Smooth muscle cell (in vitro differentiated cells): Measurements from ENCODE around the gene SWI5. TPM values are rescaled to one million over a fixed set of nuclear protein-coding genes. Genes with fewer than 3 reads are reported as not detected.

Experiments used
- DNase-seq: peaks from one replicate; lab custom pipeline; 2025; ENCODE audit not compliant: unreplicated experiment; lab: John Stamatoyannopoulos, UW
- H2AFZ ChIP-seq: fragments of 200-600 bp; sonication (generic); 2 replicates; pipeline ENCODE4 v1.6.0; 2016; ENCODE audit warnings: antibody characterized with exemption, low read depth, mild to moderate bottlenecking
- H3F3A ChIP-seq: fragments of 200-600 bp; sonication (generic); 2 replicates; pipeline ENCODE4 v1.6.0; 2017; ENCODE audit warnings: antibody characterized with exemption, low read depth
- H3K27ac ChIP-seq: fragments of 200-600 bp; sonication (generic); 2 replicates; pipeline ENCODE4 v1.5.1; 2016; ENCODE audit warnings: low read depth, mild to moderate bottlenecking
- H3K27me3 ChIP-seq: fragments of 200-600 bp; sonication (generic); 2 replicates; pipeline ENCODE4 v1.6.1; 2016; ENCODE audit warnings: low read depth, mild to moderate bottlenecking
- H3K36me3 ChIP-seq: fragments of 200-600 bp; sonication (generic); 2 replicates; pipeline ENCODE4 v1.5.1; 2016; ENCODE audit warnings: low read depth
- H3K4me1 ChIP-seq: fragments of 200-600 bp; sonication (generic); 2 replicates; pipeline ENCODE4 v1.5.1; 2016; ENCODE audit warnings: low read depth
- H3K4me2 ChIP-seq: fragments of 200-600 bp; sonication (generic); 2 replicates; pipeline ENCODE4 v1.6.0; 2016; ENCODE audit warnings: mild to moderate bottlenecking
- H3K4me3 ChIP-seq: fragments of 200-600 bp; sonication (generic); 2 replicates; pipeline ENCODE4 v1.5.1; 2016; ENCODE audit warnings: mild to moderate bottlenecking
- H3K79me2 ChIP-seq: fragments of 200-600 bp; sonication (generic); 2 replicates; pipeline ENCODE4 v1.6.0; 2016; ENCODE audit warnings: low read depth, mild to moderate bottlenecking
- H3K9ac ChIP-seq: fragments of 200-600 bp; sonication (generic); 2 replicates; pipeline ENCODE4 v1.6.0; 2016; ENCODE audit warnings: low read depth
- H3K9me3 ChIP-seq: fragments of 200-600 bp; sonication (generic); replicated peaks from 2 replicates; pipeline ENCODE4 v1.5.1; 2016; ENCODE audit warnings: low read depth
- H4K20me1 ChIP-seq: fragments of 200-600 bp; sonication (generic); 2 replicates; pipeline ENCODE4 v1.6.0; 2016; ENCODE audit warnings: low read depth
- CTCF ChIP-seq: fragments of 200-600 bp; sonication (generic); IDR thresholded peaks from 2 replicates; pipeline ENCODE4 v1.5.1; 2017; ENCODE audit warnings: borderline replicate concordance, mild to moderate bottlenecking, antibody characterized with exemption; ENCODE audit not compliant: insufficient read depth, poor library complexity, severe bottlenecking
- WGBS: methylation state at CpG from one replicate; pipeline ENCODE4 v1.1.7; 2016; ENCODE audit warnings: low lambda C conversion rate; 5-methylcytosine and 5-hydroxymethylcytosine counted together
- polyA plus RNA-seq: library from polyadenylated mRNA; unstranded; fragments of >200 nt; fragmentation: Nextera tagmentation; extraction: Ambion mirVana; gene quantifications from 2 replicates; pipeline ENCODE4 v1.2.1, GENCODE V29; 2016
- total RNA-seq: library from RNA; depleted of rRNA; stranded (reverse); fragments of >200 nt; gene quantifications from 2 replicates; pipeline ENCODE4 v1.2.3, GENCODE V29; 2014

Gene SWI5
- total and polyA plus RNA-seq, 2 experiments from 2014 or later = 47.1 to 77.2 TPM

GRCh38 chr9:128265348-128265847, 10.7 kb upstream of the SWI5 start:
- Histone ChIP-seq H3F3A (peaks cover 2% of the 10 kb centered on the region), H3K27ac (no peak overlapping the region), H2AFZ (no peak overlapping the region), H3K79me2 (no peaks in the 10 kb centered on the region), H3K27me3 (no peaks in the 10 kb centered on the region), H3K4me3 (no peak overlapping the region), H4K20me1 (peaks cover 60% of the 10 kb centered on the region), H3K4me1 (no peaks in the 10 kb centered on the region), H3K9me3 (no peaks in the 10 kb centered on the region), H3K4me2 (no peak overlapping the region), H3K36me3 (peaks cover 10% of the 10 kb centered on the region), H3K9ac (no peak overlapping the region)
- 97% methylated on average over 10 of the region's 10 CpGs for WGBS
- TF ChIP-seq CTCF = no peak
- no peak for DNase-seq

GRCh38 chr9:128266868-128267590, 9.0 kb upstream of the SWI5 start:
- Histone ChIP-seq H3K4me3 (no peak overlapping the region), H3K27me3 (no peaks in the 10 kb centered on the region), H3K27ac (no peak overlapping the region), H3F3A (peaks cover 2% of the 10 kb centered on the region), H3K4me2 (no peak overlapping the region), H3K36me3 (peaks cover 15% of the 10 kb centered on the region), H4K20me1 (peaks cover 73% of the 10 kb centered on the region), H3K9ac (no peak overlapping the region), H2AFZ (no peak overlapping the region), H3K79me2 (peaks cover 7% of the 10 kb centered on the region), H3K4me1 (no peaks in the 10 kb centered on the region), H3K9me3 (no peaks in the 10 kb centered on the region)
- TF ChIP-seq CTCF = no peak
- 97% methylated on average over 15 of the region's 15 CpGs for WGBS
- no peak for DNase-seq

- DNase-seq = no peak
- TF ChIP-seq CTCF = no peak
- H3K4me2 ChIP-seq = no peak overlapping the region
- H3K27me3 ChIP-seq = no peaks in the 10 kb centered on the region
- peaks cover 44% of the 10 kb centered on the region for H3K79me2 ChIP-seq
- H3K4me3 ChIP-seq = no peak overlapping the region
- H3K9ac ChIP-seq = no peak overlapping the region
- peaks cover 11% of the 10 kb centered on the region for H3K36me3 ChIP-seq
- H3K4me1 ChIP-seq = peaks cover 5% of the 10 kb centered on the region
- peak overlapping the region; percentile 69 for H3K27ac ChIP-seq
- WGBS = 74% methylated on average over 3 of the region's 3 CpGs
- H2AFZ ChIP-seq = no peak overlapping the region
- no peaks in the 10 kb centered on the region for H3K9me3 ChIP-seq
- H3F3A ChIP-seq = no peaks in the 10 kb centered on the region
- peaks cover 75% of the 10 kb centered on the region for H4K20me1 ChIP-seq
Measured at GRCh38 chr9:128271112-128271511, 5.0 kb upstream of the SWI5 start.

- H4K20me1 ChIP-seq = peaks cover 75% of the 10 kb centered on the region
- H2AFZ ChIP-seq = no peak overlapping the region
- WGBS = 88% methylated on average over 5 of the region's 5 CpGs
- H3K27me3 ChIP-seq = no peaks in the 10 kb centered on the region
- no peak overlapping the region for H3K4me3 ChIP-seq
- peaks cover 5% of the 10 kb centered on the region for H3K4me1 ChIP-seq
- H3K36me3 ChIP-seq = peaks cover 11% of the 10 kb centered on the region
- no peak overlapping the region for H3K9ac ChIP-seq
- no peaks in the 10 kb centered on the region for H3K9me3 ChIP-seq
- H3K27ac ChIP-seq = peak overlapping the region; percentile 69
- H3F3A ChIP-seq = no peaks in the 10 kb centered on the region
- H3K4me2 ChIP-seq = no peak overlapping the region
- DNase-seq = no peak
- peaks cover 48% of the 10 kb centered on the region for H3K79me2 ChIP-seq
- TF ChIP-seq CTCF = no peak
Measured at GRCh38 chr9:128271512-128271911, 4.6 kb upstream of the SWI5 start.
